GM19468 (cell line): ENCODE measurements around the gene GFRA4.
"Not testable (repeated sequence)": the region's sequence is repeated elsewhere in the genome, so short reads cannot be mapped to it uniquely, and the experiment has no call there.

ENCODE experiments used
- ATAC-seq: cut with Tn5 transposase; IDR thresholded peaks from one replicate; pipeline ENCODE4 v1.9.1; 2021; ENCODE audit warnings: mild to moderate bottlenecking, moderate library complexity, moderate number of reproducible peaks; ENCODE audit not compliant: unreplicated experiment; ENCODE audit errors: extremely low read depth

The GFRA4 gene

GRCh38 chr20:3628502-3629314 is 34.5 kb downstream of the GFRA4 start:
- no peak for ATAC-seq

GRCh38 chr20:3627476-3627875 is 35.7 kb downstream of the GFRA4 start:
- no peak for ATAC-seq

- no peak for ATAC-seq
Observed at GRCh38 chr20:3622406-3622805, 40.8 kb downstream of the GFRA4 start.

- ATAC-seq, result no peak
Observed at GRCh38 chr20:3621111-3621510, 42.1 kb downstream of the GFRA4 start.

GRCh38 chr20:3616250-3616649 is 46.9 kb downstream of the GFRA4 start:
- no peak for ATAC-seq

- not testable (repeated sequence) for ATAC-seq
Observed at GRCh38 chr20:3615171-3615840, 47.9 kb downstream of the GFRA4 start.

- no peak for ATAC-seq
Observed at GRCh38 chr20:3614466-3614865, 48.7 kb downstream of the GFRA4 start.

- no peak for ATAC-seq
Observed at GRCh38 chr20:3613821-3614440, 49.3 kb downstream of the GFRA4 start.

- ATAC-seq, result no peak
Observed at GRCh38 chr20:3612795-3613572, 50.2 kb downstream of the GFRA4 start.

- no peak for ATAC-seq
Observed at GRCh38 chr20:3611901-3612300, 51.3 kb downstream of the GFRA4 start.
